Brain microvascular endothelial cell (primary cell): ENCODE results near the gene SLC25A42.
"Not testable (repeated sequence)": the region's sequence is repeated elsewhere in the genome, so short reads cannot be mapped to it uniquely, and the experiment has no call there.

Experiments used
- DNase-seq: peaks from one replicate; pipeline ENCODE4 v3.0.0-alpha.2; 2020
- H3K27ac ChIP-seq: fragments of 250-450 bp; sonication (Bioruptor Pico); 2 replicates; pipeline ENCODE4 v1.5.1; 2020; ENCODE audit warnings: mild to moderate bottlenecking, moderate library complexity
- H3K27me3 ChIP-seq: fragments of 250-450 bp; sonication (Bioruptor Pico); replicated peaks from 2 replicates; pipeline ENCODE4 v1.5.1; 2020; ENCODE audit warnings: mild to moderate bottlenecking
- H3K36me3 ChIP-seq: fragments of 250-450 bp; sonication (Bioruptor Pico); replicated peaks from 2 replicates; pipeline ENCODE4 v1.5.1; 2020; ENCODE audit warnings: mild to moderate bottlenecking
- H3K4me3 ChIP-seq: 2 replicates; pipeline ENCODE4 v1.5.1; 2011; ENCODE audit warnings: low read depth, mild to moderate bottlenecking, control low read depth, low read length, moderate library complexity
- in situ Hi-C: cut with HindIII; loops from 2 replicates; pipeline ENCODE4 v1.10.0; 2017; ENCODE audit warnings: low sequenced_read_pairs, low pct_ligation_motif_present
- TF ChIP-seq, protein P1 (sequence below): IDR thresholded peaks from 2 replicates; pipeline ENCODE4 v1.5.1; 2011; ENCODE audit warnings: low read depth, mild to moderate bottlenecking, moderate library complexity, low read length, control low read depth, inconsistent platforms; ENCODE audit errors: missing control alignments

The SLC25A42 gene

DNA sequence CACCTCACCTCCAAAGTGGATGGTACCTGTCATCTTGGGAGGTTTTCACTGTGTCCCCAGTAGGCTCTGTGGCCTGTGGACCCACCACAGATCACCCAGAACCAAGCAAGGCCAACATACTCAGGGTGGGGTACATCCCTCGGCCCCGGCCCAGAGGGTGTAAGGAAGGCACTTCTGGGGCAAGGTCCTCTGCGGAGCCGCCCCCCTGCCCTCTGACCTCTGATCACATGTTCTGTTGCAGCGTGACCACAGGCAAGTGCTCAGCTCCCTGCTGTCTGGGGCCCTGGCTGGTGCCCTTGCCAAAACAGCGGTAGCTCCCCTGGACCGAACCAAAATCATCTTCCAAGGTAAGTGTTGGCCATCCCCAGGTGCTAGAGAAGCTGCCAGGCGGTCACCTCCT, 37.7 kb downstream of the SLC25A42 start:
- no peak for DNase-seq
- H3K27me3 ChIP-seq, result no peaks in the 10 kb centered on the region
- TF ChIP-seq, protein P1, sequence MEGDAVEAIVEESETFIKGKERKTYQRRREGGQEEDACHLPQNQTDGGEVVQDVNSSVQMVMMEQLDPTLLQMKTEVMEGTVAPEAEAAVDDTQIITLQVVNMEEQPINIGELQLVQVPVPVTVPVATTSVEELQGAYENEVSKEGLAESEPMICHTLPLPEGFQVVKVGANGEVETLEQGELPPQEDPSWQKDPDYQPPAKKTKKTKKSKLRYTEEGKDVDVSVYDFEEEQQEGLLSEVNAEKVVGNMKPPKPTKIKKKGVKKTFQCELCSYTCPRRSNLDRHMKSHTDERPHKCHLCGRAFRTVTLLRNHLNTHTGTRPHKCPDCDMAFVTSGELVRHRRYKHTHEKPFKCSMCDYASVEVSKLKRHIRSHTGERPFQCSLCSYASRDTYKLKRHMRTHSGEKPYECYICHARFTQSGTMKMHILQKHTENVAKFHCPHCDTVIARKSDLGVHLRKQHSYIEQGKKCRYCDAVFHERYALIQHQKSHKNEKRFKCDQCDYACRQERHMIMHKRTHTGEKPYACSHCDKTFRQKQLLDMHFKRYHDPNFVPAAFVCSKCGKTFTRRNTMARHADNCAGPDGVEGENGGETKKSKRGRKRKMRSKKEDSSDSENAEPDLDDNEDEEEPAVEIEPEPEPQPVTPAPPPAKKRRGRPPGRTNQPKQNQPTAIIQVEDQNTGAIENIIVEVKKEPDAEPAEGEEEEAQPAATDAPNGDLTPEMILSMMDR, result no peak
- no peak overlapping the region for H3K27ac ChIP-seq
- H3K4me3 ChIP-seq, result no peak overlapping the region
- no peaks in the 10 kb centered on the region for H3K36me3 ChIP-seq
- in situ Hi-C loops, result no loop called here

DNA sequence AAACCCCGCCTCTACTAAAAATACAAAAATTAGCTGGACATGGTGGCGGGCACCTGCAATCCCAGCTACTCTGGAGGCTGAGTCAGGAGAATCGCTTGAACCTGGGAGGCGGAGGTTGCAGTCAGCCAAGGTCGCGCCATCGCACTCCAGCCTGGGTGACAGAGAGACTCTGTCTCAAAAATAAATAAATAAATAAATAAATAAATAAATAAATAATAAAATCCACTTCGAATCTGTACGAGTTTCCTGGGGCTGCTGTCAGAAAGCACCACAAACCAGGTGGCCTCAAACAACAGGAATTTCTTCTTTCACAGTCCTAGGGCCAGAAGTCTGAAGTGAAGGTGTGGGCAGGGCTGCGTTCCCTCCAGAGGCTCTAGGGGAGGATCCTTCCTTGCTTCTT, 38.8 kb downstream of the SLC25A42 start:
- H3K27me3 ChIP-seq, H3K4me3 ChIP-seq, H3K36me3 ChIP-seq, H3K27ac ChIP-seq, DNase-seq, in situ Hi-C loops: not testable (repeated sequence)

DNA sequence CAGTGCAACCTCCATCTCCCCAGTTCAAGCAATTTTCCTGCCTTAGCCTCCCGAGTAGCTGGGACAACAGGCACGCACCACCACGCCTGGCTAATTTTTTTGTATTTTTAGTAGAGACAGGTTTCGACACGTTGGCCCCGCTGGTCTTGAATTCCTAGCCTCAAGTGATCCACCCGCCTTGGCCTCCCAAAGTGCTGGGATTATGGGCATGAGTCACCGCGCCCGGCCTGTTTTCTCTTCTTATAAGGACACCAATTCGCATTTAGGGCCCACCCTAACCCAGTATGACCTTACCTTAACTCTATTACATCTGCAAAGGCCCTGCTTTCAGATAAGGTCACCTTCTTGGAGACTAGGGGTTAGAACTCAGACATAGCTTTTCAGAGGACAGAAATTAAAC, 39.4 kb downstream of the SLC25A42 start:
- H3K27ac ChIP-seq, result no peak overlapping the region
- no peak overlapping the region for H3K4me3 ChIP-seq
- no peak for DNase-seq
- H3K27me3 ChIP-seq, result no peaks in the 10 kb centered on the region
- in situ Hi-C loops, result no loop called here
- TF ChIP-seq, protein P1, result no peak
- H3K36me3 ChIP-seq, result no peaks in the 10 kb centered on the region

DNA sequence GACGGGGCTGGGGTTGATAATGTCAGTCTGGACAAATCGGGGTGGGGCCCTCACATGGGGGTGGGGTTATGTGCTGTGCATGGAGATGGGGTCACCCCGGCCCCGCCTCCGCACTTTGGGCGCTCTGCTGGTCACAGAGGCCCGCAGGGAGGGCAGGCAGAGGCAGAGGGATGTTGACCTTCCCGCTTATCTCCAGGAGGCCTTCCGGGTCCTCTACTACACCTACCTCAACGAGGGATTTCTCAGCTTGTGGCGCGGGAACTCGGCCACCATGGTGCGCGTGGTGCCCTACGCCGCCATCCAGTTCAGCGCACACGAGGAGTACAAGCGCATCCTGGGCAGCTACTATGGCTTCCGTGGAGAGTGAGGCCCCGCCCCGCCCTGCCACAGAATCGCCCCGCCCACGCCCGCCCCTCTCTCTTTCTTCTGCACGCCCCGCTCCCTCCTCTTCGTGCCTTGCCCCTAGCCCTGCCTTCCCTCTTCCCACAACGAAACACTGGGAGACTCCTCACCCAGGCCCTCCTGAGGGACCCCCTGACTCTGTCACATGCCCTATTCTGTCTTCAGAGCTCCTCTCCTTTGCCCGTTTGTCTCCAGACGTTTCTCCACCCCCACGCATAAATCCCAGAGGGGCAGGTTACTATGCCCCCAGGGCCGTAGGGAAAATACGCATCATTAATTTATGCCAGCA, 41.7 kb downstream of the SLC25A42 start:
- H3K27ac ChIP-seq, result no peak overlapping the region
- in situ Hi-C loops, result no loop called here

DNA sequence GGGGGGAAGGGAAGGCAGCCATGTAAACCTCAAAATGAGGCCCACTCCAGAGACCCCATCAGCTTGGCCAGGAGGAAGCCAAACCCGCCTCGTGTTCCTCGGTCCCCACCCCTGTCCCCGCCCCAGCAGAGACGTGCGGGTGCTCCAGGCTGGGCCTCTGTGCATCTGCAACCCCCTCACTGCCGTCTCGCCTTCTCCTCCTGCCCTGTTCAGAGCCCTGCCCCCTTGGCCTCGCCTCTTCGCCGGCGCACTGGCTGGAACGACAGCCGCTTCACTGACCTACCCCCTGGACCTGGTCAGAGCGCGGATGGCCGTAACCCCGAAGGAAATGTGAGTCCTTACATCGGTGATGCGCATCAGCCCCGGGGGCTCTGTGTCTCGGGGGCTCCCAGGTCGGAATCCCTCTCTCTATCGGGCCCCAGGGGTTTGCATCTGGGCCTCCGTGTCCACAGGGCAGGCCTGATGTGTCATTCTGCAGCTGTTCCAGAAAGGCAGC, 42.3 kb downstream of the SLC25A42 start:
- Histone ChIP-seq H3K27ac (no peak overlapping the region), H3K36me3 (no peaks in the 10 kb centered on the region), H3K4me3 (peak overlapping the region; percentile 49), H3K27me3 (no peaks in the 10 kb centered on the region)
- in situ Hi-C loops, result no loop called here
- DNase-seq, result no peak
- TF ChIP-seq, protein P1, result no peak

More for the DNA sequence above, 41.7 kb downstream of the SLC25A42 start:
- Histone ChIP-seq H3K27me3 (no peaks in the 10 kb centered on the region), H3K36me3 (no peaks in the 10 kb centered on the region), H3K4me3 (peak overlapping the region; percentile 54)
- TF ChIP-seq, protein P1, result no peak
- peak; percentile 42 for DNase-seq

DNA sequence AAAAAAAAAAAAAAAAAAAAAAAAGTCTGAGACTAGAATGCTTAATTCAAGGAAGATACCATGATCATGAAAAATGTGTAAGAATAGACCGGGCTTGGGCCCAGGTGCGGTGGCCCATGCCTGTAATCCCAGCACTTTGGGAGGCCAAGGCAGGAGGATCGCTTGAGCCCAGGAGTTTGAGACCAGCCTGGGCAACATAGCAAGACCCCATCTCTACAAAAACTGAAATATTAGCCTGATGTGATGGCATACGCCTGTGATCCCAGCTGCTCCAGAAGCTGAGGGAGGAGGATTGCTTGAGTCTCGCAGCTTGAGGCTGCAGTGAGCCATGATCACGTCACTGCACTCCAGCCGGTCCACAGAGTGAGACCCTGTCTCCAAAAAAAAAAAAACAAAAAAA, 43.1 kb downstream of the SLC25A42 start:
- H3K36me3 ChIP-seq, DNase-seq, H3K4me3 ChIP-seq, in situ Hi-C loops, H3K27me3 ChIP-seq, H3K27ac ChIP-seq: not testable (repeated sequence)

DNA sequence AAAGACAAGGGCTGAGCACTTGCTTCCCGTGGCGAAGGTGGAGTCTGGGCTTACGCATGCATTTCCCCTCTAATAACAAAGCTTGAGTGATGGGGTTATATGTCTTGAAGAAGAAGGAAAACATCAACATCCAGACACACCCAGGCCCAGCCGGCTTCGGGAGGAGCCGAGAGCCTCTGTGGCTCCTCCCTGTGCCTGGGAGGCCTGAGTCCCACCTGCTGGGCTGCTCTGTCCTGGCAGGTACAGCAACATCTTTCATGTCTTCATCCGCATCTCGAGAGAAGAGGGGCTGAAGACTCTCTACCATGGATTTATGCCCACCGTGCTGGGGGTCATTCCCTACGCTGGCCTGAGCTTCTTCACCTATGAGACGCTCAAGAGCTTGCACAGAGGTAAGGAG, 43.9 kb downstream of the SLC25A42 start:
- Histone ChIP-seq H3K27ac (no peak overlapping the region), H3K36me3 (no peaks in the 10 kb centered on the region), H3K4me3 (no peak overlapping the region), H3K27me3 (no peaks in the 10 kb centered on the region)
- in situ Hi-C loops, result no loop called here
- TF ChIP-seq, protein P1, result no peak
- no peak for DNase-seq
